Embryonic facial prominence (tissue), 1 donor: ENCODE measurements around the gene CMSS1.

Experiments
- DNase-seq: peaks from one replicate; pipeline ENCODE4 v3.0.0-alpha.2; 2016; ENCODE audit errors: extremely low spot score

The CMSS1 gene

DNA sequence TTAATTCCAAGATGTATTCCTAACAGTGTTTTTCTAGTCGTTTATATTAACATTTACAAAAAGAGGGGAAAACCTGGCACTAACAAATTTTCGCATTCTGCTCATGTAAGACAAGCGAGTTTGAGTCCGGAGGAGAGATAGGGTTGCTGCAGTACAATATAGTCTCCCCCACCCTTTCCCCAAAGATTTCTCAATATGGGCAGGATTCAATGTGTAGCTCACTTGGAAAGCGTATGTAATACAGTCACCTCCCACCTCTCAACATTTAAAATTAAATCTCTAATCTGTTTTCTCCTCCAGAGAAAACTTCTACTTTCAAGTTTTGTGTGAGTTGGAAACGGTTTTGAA, 57.9 kb downstream of the CMSS1 start:
- peak; percentile 67 for DNase-seq

DNA sequence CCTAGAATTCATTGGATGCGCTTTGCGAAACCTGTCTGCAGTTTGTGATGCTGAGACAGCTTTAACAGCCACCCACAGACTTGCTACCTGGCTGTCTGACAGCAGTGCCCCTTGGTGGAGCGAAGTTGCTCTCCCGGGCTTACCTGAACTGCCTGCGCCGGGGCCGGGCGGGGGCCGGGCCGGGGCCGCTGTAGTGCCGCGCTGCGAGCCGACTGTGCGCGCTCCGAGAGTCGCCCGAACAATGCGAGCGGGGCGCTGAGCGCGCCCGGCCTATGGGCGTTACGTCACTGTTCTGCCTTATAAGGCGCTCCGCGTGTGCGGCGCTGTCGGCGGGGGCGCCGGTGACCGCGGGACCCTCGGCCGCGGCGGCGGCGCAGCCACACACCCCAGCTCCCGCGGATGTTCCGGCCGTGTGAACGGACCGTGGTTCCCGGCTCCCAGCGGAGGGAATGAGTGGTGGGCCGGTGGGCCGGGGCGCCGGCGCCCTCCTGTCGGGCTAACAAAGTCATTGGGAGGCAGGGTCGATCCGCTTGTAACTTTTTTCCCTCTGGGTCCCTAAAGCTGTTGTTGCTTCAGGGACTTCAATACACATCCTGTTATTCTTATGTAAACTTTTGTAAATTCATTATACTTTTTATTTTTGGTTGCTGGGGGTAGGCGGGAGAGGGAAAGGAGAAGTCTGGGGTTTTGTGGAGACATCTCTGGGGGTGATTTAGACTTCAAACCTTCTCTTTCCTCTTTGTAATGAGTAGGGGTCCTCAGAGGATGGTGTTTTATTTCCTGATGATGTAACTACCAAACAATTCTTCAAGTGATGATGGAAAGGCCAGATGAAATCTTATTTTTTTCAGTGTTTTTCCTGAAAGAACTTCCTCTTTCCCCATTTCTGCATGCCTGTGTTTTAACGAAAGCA, 58.5 kb downstream of the CMSS1 start:
- peak; percentile 85 for DNase-seq

DNA sequence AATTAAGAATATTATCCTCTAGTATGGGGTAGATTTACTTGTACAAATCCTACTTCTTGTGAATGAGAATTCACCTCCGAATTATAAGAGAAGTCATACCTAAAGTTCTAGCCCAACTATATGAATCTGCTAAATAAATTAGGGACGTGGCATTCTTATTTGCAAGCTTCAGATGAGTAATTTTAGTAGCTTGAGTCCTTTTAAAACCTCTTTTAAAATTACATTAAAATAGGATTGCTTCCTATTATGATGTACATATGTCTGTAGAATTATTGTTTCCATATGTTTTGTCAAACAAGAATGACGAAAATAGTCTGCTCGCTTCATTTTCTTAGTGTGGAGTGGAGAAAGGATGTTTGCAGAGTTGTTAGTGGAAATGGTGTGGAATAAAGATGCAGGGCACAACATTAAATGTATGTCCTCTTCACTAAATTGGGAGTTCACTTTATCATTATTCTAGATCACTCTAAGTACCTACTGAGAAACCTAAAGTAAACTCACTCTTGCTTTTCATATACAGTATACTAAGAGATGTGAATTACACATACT, 59.4 kb downstream of the CMSS1 start:
- no peak for DNase-seq

DNA sequence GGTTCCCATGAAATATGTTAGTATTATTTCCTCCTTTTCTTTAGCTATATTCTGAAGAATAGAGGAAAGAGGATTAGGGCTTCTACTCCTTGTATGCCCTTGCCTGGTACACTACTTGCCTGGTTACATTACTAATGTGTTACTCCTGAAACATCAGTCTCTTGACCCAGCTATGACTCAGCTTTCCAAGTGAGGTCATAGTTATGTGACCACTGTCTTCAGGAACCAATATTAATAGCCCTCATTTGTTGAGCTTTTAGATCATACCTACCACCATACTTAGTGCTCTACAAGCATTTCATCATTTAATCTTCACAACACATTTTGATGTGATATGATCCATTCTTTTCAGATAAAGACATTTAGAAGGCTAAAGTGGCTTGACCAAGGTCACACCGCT, 60.3 kb downstream of the CMSS1 start:
- no peak for DNase-seq

DNA sequence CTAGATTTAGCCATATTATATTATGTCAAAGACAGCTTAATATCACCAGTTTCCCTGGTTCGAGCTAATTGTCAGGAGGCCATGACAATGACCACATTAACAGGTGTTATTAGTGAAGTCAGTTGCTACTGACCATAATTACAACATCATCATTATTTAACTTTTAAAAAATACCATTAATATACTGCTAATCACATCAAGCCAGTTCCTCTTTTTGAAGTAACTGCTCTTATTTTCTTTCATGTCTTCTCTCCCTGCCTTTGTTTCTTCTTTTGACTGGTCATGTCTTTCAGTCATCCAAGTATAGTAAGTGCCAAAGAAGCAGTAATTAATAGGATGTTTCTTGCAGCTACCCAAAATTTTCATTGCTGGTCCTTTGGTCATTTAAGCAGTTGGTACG, 61.6 kb downstream of the CMSS1 start:
- no peak for DNase-seq

DNA sequence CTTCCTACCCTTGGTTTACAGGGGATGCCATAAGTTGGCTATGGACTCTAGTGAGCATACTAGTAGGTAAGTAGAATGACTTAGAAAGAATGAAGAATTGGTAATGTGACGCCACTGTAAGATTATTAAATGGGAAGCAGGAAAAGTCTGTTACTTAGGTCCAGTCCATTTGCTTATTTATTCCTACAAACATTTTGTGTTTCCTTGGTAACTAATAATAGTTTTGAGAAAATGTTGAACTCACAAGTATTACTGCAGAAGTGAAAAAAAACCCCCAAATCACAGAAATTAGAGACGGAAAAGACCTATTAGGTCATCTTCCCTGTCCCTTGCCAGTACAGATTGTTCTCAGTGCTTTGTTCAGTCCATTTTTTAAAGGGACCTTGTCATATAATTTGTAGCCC, 63.5 kb downstream of the CMSS1 start:
- DNase-seq: no peak

DNA sequence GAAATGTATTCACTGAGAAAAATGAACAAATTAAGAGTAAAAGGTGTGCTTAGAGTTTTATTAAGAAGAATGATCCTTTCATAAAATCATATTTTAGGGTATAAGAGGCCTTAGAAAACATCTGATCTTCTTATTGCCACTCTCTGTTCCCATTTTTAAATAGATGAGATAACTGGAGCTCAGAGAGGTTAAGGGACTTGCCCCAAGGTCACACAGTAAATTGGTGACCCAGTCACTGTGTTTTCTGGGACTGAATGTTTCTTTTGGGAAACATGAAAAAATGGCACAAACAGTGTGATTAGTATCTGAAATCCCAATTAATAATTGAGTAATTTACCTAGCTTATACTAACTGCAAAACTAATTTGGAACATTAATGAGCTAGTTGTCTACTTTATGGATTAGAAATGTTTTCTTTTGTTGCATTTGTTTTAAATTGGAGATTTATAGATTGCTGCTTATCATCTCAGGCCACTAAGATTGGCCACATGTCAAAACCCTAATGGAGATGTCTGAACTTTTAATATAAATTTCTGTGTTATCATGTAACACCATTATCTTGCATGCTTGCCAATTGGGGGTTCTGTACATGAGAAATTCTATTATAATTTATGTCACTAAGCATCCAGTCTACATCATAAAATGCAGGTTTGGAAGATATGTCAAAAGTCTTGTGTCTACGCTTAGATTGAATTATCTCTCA, 64.9 kb downstream of the CMSS1 start:
- DNase-seq: no peak

DNA sequence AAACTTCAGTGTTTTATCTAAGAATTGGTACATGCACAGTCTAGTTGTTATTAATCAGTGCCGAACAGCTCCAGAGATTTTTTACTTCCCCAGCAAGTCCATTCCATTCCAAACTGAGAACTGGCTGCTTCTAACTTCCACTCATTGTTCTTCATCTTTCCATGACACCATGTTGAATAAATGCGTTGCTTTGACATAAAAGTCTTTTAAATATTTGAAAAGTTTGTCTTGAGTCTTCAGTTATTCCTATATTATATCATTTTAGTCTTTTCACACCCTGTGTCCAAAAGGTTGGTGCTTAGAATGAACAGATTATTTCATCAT, 65.4 kb downstream of the CMSS1 start:
- DNase-seq: no peak

DNA sequence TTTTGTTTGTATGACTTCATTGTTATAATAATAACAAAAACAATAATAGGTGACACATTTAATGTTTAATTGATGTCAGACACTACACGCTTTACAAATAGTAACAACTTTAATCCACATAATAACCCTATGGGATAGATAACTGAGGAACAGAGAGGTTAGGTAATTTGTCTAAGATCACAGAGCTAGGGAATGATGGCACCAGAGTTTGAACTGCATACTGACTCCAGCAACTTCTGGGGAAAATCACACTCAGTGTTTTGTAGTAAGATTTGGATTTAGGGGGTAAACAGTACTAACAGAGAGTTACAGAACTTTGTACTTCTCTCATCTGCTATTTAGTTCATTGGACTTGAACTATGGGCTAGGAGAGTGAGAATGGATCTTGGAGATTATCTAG, 66.0 kb downstream of the CMSS1 start:
- no peak for DNase-seq

DNA sequence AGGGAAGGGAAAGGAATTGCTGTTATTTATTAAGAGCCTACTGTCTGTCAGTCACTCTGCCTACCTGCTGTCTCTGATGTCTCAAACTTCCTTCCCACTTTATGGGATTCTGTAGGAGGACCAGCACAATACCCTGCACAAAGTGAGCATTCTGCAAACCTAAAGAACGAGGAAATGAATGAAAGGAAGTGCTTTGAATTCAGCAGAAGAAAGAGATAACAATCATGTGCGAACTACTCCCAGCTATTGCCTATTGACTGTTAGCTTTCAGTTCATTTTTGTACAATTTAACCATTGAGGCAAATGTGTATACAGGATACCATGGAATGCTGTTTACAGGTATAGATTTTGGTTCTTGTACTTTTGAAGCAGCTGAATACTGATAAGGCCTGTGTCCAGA, 66.8 kb downstream of the CMSS1 start:
- DNase-seq: no peak

DNA sequence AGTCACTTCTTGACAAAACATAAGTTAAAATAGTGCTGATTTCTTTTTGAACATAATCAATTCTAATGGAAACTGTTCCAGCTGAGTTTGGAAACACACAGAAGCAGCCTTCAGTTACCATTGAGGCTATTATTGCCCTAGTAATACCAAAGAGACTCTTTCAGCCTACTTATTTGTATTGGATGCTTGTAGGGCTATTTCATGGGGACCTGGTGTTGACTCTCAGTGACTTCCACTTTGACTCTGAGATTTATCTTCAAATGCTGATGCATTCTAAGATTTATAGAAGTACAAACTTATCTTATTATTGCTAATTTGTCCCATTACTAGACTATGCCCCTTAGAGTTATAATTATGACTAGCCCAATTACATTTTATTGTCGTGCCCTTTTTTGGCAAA, 67.4 kb downstream of the CMSS1 start:
- DNase-seq: no peak

DNA sequence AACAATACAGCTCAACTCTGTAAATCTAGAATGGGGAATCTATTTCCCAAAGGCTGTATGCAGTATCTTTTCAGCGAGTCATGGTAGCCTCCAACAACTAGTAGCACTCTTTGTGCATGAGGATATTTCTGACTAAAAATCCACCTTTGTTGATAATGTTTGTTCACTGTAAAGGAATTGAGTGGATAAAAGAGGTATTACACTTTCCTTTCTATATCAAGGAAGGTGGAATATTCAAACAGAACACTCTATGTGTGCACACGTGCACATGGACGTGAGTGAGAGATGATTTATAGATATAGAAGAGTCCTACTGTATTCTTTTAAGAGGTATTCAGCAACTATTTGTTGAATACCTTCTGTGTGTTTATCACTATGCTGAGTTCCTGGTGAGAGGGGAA, 68.2 kb downstream of the CMSS1 start:
- DNase-seq: no peak

DNA sequence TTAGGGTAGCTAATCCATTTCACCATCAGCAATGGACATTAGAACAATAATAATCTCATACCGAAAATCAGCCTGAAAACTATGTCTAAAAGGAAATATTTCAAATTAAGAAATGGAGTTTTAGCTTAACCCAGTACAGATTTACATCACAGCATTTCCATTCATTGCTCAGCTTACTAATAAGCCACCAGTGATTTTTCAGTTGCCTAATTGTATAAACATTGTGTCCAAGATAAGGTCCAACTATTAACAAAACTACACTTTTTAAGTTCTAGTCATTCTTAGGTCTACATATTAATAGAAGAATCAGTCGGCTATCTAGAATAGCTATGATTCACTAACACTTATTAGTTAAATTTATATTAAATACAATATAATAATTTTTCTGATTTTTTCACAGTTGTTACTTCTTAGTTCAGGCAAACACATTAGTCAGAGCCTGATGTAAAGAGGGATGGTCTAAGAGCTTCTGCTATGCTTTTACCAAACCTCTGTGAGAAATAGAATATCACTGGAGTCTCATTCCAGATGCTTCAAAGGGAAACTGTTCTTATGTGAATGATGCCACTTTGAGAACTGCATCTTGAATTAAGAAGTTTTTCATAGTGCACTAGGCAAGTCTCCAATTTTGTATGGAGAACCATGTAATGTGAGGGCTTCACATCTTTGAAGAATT, 74.1 kb downstream of the CMSS1 start:
- no peak for DNase-seq

DNA sequence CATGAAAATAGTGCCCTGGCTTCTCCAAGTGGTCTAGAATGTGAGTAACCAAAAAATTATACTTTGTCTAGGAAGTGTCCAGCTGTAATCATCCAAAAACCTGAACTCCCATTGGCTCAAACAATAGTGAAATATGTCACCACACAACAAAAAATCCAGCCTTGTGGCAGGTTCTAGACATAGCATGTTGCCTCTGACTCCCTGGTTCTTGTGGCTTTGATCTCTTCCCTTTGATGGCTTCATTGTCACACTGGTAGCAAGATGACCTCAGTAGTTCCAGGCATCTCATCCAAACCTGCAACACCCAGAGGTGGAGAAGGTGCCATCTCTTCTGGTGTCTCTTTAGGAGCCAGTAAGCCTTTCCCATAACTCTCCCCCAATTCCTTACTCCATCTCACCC, 74.7 kb downstream of the CMSS1 start:
- DNase-seq: no peak

DNA sequence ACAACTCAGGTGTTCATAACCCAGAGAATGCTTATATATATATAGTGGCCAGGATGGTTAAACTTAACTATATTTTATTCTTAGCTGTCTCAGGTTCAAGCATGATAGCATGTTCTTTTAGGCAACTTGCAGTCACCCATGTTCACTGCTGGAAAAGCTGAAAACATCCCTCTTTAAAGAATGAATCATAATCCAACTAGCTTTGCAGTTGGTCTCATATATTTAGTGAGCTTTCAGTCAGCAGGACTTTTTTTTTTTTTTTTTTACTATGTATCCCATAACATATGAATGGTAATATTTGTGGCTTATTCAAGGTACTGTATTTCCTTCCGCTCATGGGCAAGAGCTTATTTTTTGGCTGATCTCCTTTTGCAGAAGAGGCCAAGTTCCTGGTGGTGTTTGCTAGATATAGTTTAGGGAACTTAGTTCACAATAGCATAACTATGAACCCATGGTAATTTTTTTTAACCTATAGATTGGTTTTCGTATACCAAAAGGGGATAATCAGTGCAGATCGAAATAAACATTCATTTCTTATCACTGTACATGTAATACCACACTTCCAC, 77.6 kb downstream of the CMSS1 start:
- DNase-seq: no peak

DNA sequence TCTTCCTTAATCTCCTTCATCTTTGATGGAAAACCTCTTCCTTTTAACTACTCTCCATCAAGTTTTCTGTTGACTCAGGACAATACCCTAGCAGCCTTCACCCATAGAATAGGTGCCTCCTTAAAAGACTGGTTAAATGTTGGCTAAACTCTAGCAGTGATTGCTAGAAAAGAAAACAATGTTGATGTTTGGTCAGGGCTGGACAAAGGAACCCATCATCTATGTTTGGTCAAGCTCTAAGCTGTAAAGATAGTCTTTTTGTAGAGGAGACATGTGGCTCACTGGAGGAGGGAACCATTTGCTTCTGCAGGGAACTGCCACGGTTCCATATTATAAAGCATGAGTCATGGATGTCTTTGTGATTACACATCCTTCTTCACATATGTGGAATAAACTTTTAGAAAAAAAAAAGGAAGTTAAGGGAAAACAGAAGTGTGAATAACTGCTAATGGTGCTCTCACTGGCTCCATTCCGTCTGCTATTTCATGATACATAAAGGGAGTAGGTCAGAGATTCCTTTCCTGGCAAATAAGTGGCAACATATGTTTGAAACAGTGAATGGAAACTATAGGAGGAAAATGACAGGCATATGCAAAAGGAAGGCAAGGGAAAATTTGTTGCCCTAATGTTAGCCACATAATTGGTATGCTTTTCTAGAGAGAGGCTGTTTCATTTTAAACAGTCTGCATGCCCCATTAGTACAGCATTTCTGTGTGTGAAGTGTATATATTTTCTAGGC, 78.2 kb downstream of the CMSS1 start:
- DNase-seq: peak; percentile 79

DNA sequence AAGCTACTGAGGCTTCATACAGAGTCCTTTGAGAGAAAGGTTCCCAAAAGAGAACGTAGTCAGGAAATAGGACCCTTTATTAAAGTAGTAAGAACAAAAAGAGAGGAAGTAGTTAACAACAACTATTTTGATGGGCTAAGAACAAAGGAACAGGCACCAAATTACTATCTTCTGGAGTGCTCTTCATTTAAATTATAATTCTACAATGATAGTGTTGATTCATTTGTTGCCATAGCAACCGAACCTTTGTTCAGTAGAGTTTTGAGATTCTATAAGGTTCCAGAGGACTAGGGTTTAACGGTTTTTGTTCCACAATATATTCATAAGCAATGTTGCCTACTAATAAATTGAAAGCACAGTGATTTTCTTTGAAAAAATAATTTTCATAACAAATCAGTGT, 78.8 kb downstream of the CMSS1 start:
- no peak for DNase-seq

DNA sequence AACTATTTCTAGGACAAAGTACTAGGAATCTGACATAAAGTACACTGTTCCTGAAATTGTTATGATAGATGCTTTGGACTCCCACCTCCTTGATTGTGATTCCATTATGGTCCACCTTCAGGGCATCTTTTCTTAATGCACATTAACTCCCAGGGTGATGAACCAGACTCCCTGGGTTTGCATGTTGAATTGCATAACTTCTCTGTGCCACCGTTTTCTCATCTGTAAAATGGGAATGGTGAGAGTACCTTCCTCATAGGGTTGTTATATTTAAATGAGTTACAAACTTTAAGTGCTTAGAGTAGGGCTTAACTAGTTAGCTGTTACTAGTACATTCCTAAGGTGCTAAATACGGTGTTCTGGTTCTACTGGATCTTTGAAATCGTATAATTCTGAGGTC, 81.9 kb downstream of the CMSS1 start:
- DNase-seq: no peak

DNA sequence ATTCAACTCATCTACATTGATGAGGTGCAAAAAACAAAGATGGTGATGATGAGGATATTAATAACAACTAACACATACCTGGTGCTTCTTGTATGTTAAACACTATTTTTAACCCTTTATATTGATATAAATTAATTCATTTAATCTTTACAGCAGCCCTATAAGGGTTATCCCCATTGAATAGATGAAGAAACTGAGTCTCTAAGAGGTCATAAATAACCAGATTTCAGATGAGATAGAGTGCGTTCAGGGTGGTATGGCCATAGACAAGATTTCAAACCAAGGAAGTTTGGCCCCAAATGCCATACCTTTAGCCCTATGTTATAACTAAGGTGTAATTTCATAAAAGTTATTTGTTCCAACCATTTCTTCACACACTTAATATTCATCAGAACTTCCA, 82.6 kb downstream of the CMSS1 start:
- DNase-seq: no peak

DNA sequence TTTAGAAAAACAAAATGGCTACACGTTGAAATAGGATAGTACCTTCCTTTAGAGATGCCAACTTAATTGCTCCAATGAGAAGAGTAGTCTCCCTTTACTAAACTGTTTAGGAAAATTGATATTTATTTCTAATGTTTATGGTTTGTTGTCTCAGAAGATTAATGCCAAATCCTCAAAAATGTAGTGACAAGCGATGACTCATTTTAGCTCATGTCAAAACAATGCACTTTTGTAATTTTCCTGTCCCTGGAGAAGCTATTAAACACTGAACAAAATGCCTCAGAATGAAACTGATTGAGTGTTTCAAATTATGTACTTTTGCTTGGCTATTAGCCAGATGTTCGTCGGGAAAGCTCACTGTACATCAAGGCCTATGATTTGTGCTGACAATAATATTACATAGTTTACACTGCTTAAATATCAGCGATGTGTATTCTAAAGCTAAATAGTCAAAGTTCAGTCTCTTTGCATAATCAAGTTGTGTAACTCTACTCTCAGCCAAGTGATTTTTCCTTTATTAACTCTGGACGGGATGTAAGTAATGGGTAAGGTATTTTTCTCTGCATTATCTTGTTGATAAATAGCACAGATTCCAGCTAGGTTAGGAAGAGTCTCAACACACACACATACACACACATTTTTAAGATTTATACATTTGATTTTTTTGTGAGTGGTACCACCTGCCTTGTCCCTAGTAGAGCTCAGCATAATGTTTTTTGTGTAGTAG, 83.7 kb downstream of the CMSS1 start:
- peak; percentile 57 for DNase-seq

DNA sequence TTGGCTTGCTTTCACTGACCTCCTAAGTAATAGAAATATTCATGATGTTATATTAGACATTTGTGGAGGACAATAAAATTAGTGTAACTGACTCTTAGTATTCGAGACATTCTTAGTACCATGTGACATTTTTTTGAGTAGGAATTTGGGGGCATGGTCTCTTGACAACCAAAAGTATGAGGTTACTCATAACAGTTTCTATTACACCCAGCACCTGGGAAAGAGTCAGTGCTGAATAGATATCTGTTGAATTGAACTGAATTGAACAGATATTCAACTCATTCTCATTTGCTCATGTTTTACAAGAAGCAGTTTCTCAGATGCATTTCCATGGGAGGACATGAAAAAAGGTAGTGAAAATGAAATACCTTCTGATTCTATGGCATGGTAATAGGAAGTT, 84.4 kb downstream of the CMSS1 start:
- DNase-seq: no peak
